GM12878 (cell line): ENCODE results near the gene SLC38A2. TPM values are rescaled to one million over a fixed set of nuclear protein-coding genes. Genes with fewer than 3 reads are reported as not detected.
A peak's percentile ranks its signal among the peaks of the same experiment; 100 is the strongest.

Experiments used
- ATAC-seq: fragments of 200-7000 bp; cut with Tn5 transposase; 3 replicates; pipeline ENCODE4 v1.9.1; 2020; ENCODE audit warnings: mild to moderate bottlenecking, moderate library complexity
- BruUV-seq: library from RNA; stranded (reverse); fragments of 400-500 nt; replicated peaks from 2 replicates; lab custom pipeline; 2021; lab: Mats Ljungman, UMichigan
- CTCF ChIA-PET: fragments of 300-600 bp; sonication (Branson Sonifier 250); formaldehyde crosslinking; extraction: SDS; loops from one replicate; lab custom pipeline; 2021; ENCODE audit warnings: inconsistent platforms; lab: Yijun Ruan, JAX
- POLR2A ChIA-PET: fragments of 350-600 bp; formaldehyde crosslinking; extraction: SDS; loops from one replicate; lab custom pipeline; 2021; ENCODE audit warnings: inconsistent platforms; lab: Charles Lee
- RAD21 ChIA-PET: fragments of 300-600 bp; sonication (Branson Sonifier 250); formaldehyde crosslinking; loops from one replicate; lab custom pipeline; 2023; ENCODE audit warnings: antibody characterized with exemption; ENCODE audit not compliant: unreplicated experiment; lab: Charles Lee
- SMC1A ChIA-PET: fragments of 300-600 bp; sonication (Branson Sonifier 250); formaldehyde crosslinking; loops from one replicate; lab custom pipeline; 2023; ENCODE audit not compliant: unreplicated experiment, uncharacterized antibody; lab: Charles Lee
- DNase-seq: peaks from one replicate; pipeline ENCODE4 v3.0.0-alpha.2; 2011; ENCODE audit warnings: low read depth, low spot score
- FAIRE-seq: peaks from 3 replicates; lab custom pipeline; 2011; peaks lifted over from hg19 to GRCh38; lab: Jason Lieb, UNC
- H2AFZ ChIP-seq: 2 replicates; pipeline ENCODE4 v1.6.0; 2011; ENCODE audit warnings: low read depth, low read length, control low read depth; ENCODE audit not compliant: control insufficient read depth
- H3K27ac ChIP-seq: 2 replicates; pipeline ENCODE4 v1.5.1; 2011; ENCODE audit warnings: control low read depth; ENCODE audit not compliant: control insufficient read depth, insufficient read depth
- H3K27me3 ChIP-seq, 2 experiments: replicated peaks in 1 of 2; 2 replicates each; pipeline versions ENCODE4 v1.6.0 to v1.6.1; 2011; ENCODE audit warnings: low read length in 1 of 2; ENCODE audit not compliant: control insufficient read depth in 2 of 2, insufficient read depth in 2 of 2
- H3K36me3 ChIP-seq, 2 experiments: 2 replicates each; pipeline ENCODE4 v1.5.1; 2011; ENCODE audit warnings: low read length in 1 of 2; ENCODE audit not compliant: control insufficient read depth in 2 of 2, insufficient read depth in 2 of 2
- H3K4me1 ChIP-seq: 2 replicates; pipeline ENCODE4 v1.6.1; 2011; ENCODE audit warnings: mild to moderate bottlenecking, low read length, moderate library complexity, mixed read lengths; ENCODE audit not compliant: control insufficient read depth, insufficient read depth
- H3K4me2 ChIP-seq: 2 replicates; pipeline ENCODE4 v1.6.0; 2011; ENCODE audit warnings: control low read depth; ENCODE audit not compliant: control insufficient read depth, insufficient read depth
- H3K4me3 ChIP-seq: fragments of 200-600 bp; sonication (generic); 2 replicates; pipeline ENCODE4 v1.5.1; 2016
- H3K79me2 ChIP-seq: 2 replicates; pipeline ENCODE4 v1.6.0; 2011; ENCODE audit warnings: low read length; ENCODE audit not compliant: control insufficient read depth, insufficient read depth
- H3K9ac ChIP-seq: 2 replicates; pipeline ENCODE4 v1.8.0; 2011; ENCODE audit warnings: low read length, control low read depth, mixed read lengths; ENCODE audit not compliant: control insufficient read depth, insufficient read depth
- H3K9me3 ChIP-seq: replicated peaks from 3 replicates; pipeline ENCODE4 v1.5.1; 2011; ENCODE audit warnings: mild to moderate bottlenecking, low read length; ENCODE audit not compliant: control insufficient read depth, insufficient read depth
- H4K20me1 ChIP-seq: 2 replicates; pipeline ENCODE4 v1.6.0; 2011; ENCODE audit not compliant: control insufficient read depth, insufficient read depth
- ATF2 ChIP-seq: IDR thresholded peaks from 2 replicates; pipeline ENCODE4 v1.6.1; 2012; ENCODE audit warnings: low read length, inconsistent platforms
- CBFB ChIP-seq: IDR thresholded peaks from 2 replicates; pipeline ENCODE4 v1.6.1; 2016; ENCODE audit warnings: antibody characterized with exemption, low read depth
- CREM ChIP-seq: IDR thresholded peaks from 2 replicates; pipeline ENCODE4 v1.6.1; 2014; ENCODE audit warnings: antibody characterized with exemption, low read depth
- EGR1 ChIP-seq, 2 experiments: IDR thresholded peaks; 1 replicate in 1 of 2; 2 replicates in 1 of 2; pipeline ENCODE4 v1.6.1; 2011 to 2012; ENCODE audit warnings: low read depth in 2 of 2, low read length in 2 of 2, borderline replicate concordance in 1 of 2, mild to moderate bottlenecking in 1 of 2, moderate library complexity in 1 of 2
- EP300 ChIP-seq, 2 experiments: fragments of 150-350 bp in 1 of 2; IDR thresholded peaks; 2 replicates each; pipeline ENCODE4 v1.6.1; 2011 to 2012; ENCODE audit warnings: low read depth in 2 of 2, low read length in 2 of 2, borderline replicate concordance in 1 of 2, improper control_type of control experiment in 1 of 2, inconsistent platforms in 1 of 2; ENCODE audit not compliant: control insufficient read depth in 1 of 2
- ESRRA ChIP-seq: IDR thresholded peaks from 2 replicates; pipeline ENCODE4 v1.6.1; 2012; ENCODE audit warnings: mild to moderate bottlenecking, low read length, improper control_type of control experiment
- ETV6 ChIP-seq, 2 experiments: fragments of 450-650 bp in 1 of 2; IDR thresholded peaks in 1 of 2; conservative IDR thresholded peaks in 1 of 2; 2 replicates each; pipeline ENCODE4 v1.6.1; 2014; ENCODE audit warnings: antibody characterized with exemption in 1 of 2, borderline replicate concordance in 1 of 2, low read depth in 1 of 2, mild to moderate bottlenecking in 1 of 2, moderate library complexity in 1 of 2
- JUNB ChIP-seq: IDR thresholded peaks from 2 replicates; pipeline ENCODE4 v1.6.1; 2016; ENCODE audit warnings: antibody characterized with exemption, mild to moderate bottlenecking
- KDM1A ChIP-seq: fragments of 200-600 bp; sonication (generic); IDR thresholded peaks from 2 replicates; pipeline ENCODE4 v1.6.1; 2016; ENCODE audit warnings: borderline replicate concordance
- NFYA ChIP-seq: IDR thresholded peaks from 2 replicates; pipeline ENCODE4 v1.6.1; 2011; ENCODE audit warnings: low read depth, mild to moderate bottlenecking, low read length, improper control_type of control experiment, borderline replicate concordance
- RAD51 ChIP-seq: fragments of 450-650 bp; IDR thresholded peaks from 2 replicates; pipeline ENCODE4 v1.6.1; 2016; ENCODE audit warnings: moderate library complexity, mild to moderate bottlenecking, inconsistent platforms
- RB1 ChIP-seq: fragments of 450-650 bp; formaldehyde crosslinking; IDR thresholded peaks from 2 replicates; pipeline ENCODE4 v1.6.1; 2017; ENCODE audit warnings: mild to moderate bottlenecking, borderline replicate concordance
- RUNX3 ChIP-seq: IDR thresholded peaks from 2 replicates; pipeline ENCODE4 v1.6.1; 2012; ENCODE audit warnings: low read length, inconsistent platforms
- SMARCA5 ChIP-seq: fragments of 450-650 bp; IDR thresholded peaks from 2 replicates; pipeline ENCODE4 v1.6.1; 2017; ENCODE audit warnings: mild to moderate bottlenecking
- SRF ChIP-seq, 2 experiments: IDR thresholded peaks; 2 replicates each; pipeline ENCODE4 v1.6.1; 2011; ENCODE audit warnings: low read depth in 2 of 2, low read length in 2 of 2, mild to moderate bottlenecking in 1 of 2, moderate library complexity in 1 of 2
- USF1 ChIP-seq: IDR thresholded peaks from 2 replicates; pipeline ENCODE4 v1.6.1; 2011; ENCODE audit warnings: borderline replicate concordance, low read depth, mild to moderate bottlenecking, moderate library complexity, mixed read lengths, low read length; ENCODE audit not compliant: insufficient read depth; ENCODE audit errors: extremely low read length
- ZZZ3 ChIP-seq: IDR thresholded peaks from 2 replicates; pipeline ENCODE4 v1.6.1; 2011; ENCODE audit warnings: low read depth; ENCODE audit not compliant: control insufficient read depth, insufficient read length
- WGBS: methylation state at CpG from one replicate; pipeline ENCODE4 v1.1.6; 2016; ENCODE audit warnings: low lambda C conversion rate; ENCODE audit not compliant: insufficient replicate concordance, insufficient coverage; ENCODE audit errors: missing lambda C conversion rate; 5-methylcytosine and 5-hydroxymethylcytosine counted together
- in situ Hi-C: fragments of 300-500 bp; cut with MboI; formaldehyde crosslinking; loops from 9 replicates; pipeline ENCODE4 v1.14.3; 2018; ENCODE audit warnings: mixed read lengths
- intact Hi-C: fragments of 100-400 bp; cut with micrococcal nuclease; formaldehyde crosslinking; loops from one replicate; pipeline ENCODE4 v1.14.2; 2022; ENCODE audit not compliant: unreplicated experiment
- polyA plus RNA-seq, 11 experiments: library from polyadenylated mRNA; depleted of rRNA in 4 of 11; unstranded in 6 of 11; stranded (reverse) in 5 of 11; fragments of >200 nt; fragmentation: Nextera tagmentation in 4 of 11; fragmentation: Illumina TruSeq in 1 of 11; extraction: Ambion mirVana in 4 of 11; extraction: Trizol in 1 of 11; gene quantifications; 1 replicate in 1 of 11; 2 replicates in 10 of 11; pipeline versions ENCODE4 v1.2.1 to v1.2.3, GENCODE V29; 2011 to 2016; ENCODE audit warnings: inconsistent platforms in 2 of 11, missing spikeins in 2 of 11, low read depth in 1 of 11
- total RNA-seq, 4 experiments: library from RNA; depleted of rRNA in 3 of 4; stranded (reverse); fragments of >200 nt in 3 of 4; fragmentation: Illumina TruSeq in 1 of 4; extraction: Trizol in 1 of 4; gene quantifications; 2 replicates each; pipeline versions ENCODE4 v1.2.1 to v1.2.3, GENCODE V29; 2013 to 2021

SLC38A2 gene
- total and polyA plus RNA-seq, 10 of the 15 experiments (the other 5 are each of a cell fraction or from before 2014, with no cell fraction given), result 36.2 to 118 (median 79.8) TPM

DNA sequence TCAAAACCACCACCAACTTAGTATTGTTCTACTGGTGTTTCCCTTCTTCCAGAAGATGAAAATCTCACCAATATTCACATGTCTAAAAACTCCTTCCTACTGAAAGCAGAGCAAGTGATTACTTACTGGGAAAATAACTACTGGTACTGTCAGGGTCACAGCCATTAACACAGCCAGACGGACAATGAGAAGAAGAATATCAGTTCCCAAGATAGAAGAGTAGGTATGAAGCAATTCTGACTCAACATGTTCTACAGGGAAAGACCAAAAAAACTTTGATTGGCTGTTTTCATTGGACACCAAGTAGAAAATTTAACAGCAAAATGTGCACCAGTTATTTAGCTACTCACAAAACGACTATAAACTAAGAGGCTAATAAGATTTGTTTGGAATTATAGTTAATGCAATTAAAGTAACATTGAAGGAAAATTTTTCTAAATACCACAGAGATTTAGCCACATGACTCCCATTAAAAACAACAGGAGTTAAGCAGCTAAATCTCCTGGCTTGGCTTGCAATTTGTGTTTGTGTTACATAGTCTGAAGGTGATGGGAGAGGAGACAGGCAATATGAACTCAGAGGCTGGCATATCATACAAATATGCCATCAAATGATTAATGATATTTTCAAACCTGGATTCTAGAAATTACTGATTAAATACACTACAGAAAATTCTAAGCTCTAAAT lies 9.5 kb downstream of the SLC38A2 start (continued):
- TF ChIP-seq EP300 (IDR thresholded peaks at IDR 0.05; ENCODE audit: borderline replicate concordance in 1 of 2, control insufficient read depth in 1 of 2, low read depth in 2 of 2, low read length in 2 of 2), result no peak
- no peak for TF ChIP-seq RB1
- TF ChIP-seq ESRRA, result no peak
- TF ChIP-seq JUNB, result 0 out of 2 replicates have a peak, but pooled peaks have one; percentile 16
- TF ChIP-seq EGR1 (IDR thresholded peaks at IDR 0.05; ENCODE audit: borderline replicate concordance in 1 of 2, low read depth in 2 of 2, low read length in 2 of 2), result no peak

DNA sequence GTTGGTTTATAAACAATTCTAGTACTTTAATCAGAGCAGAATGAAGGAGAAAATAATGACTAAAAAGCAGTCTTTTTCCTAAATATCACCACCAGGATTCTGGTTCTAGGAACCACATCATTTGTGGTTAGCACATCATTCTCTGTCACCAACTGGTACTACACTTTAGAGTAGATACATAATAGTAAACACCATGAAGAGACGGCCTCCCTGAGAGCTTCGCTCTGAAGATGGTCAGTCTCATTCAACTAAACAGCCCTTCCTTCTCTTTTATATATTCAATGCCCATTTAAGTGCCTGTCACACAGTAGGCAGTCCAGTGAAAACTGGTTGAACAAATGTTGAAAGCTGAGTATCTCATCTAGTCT lies 10.9 kb downstream of the SLC38A2 start:
- FAIRE-seq (no peak), ATAC-seq (0 out of 3 replicates have a peak, but pooled peaks have one; percentile 4), DNase-seq (no peak)
- intact Hi-C loops, result no loop called here
- Histone ChIP-seq H4K20me1 (no peaks in the 10 kb centered on the region), H3K4me2 (peak overlapping the region; percentile 18; the same call in 1 of the 2 replicates), H3K79me2 (peaks cover 21% of the 10 kb centered on the region), H3K4me1 (peaks cover 29% of the 10 kb centered on the region), H3K27ac (no peak overlapping the region), H2AFZ (no peak overlapping the region), H3K36me3 (peaks cover 4 to 46% of the 10 kb centered on the region in 2 experiments), H3K27me3 (no peaks in the 10 kb centered on the region), H3K4me3 (no peak overlapping the region), H3K9me3 (no peaks in the 10 kb centered on the region), H3K9ac (no peak overlapping the region)
- POLR2A ChIA-PET, result interaction anchor here (1.2 kb wide), 1 partner anchor 30 kb away, joined by 3 read pairs; no protein-coding TSS in a partner anchor
- CTCF ChIA-PET, result interaction anchor here (1.0 to 1.5 kb wide), 3 partner anchors 156 to 300 kb away, joined by 3 to 4 read pairs (median 4); no protein-coding TSS in a partner anchor
- in situ Hi-C loops, result no loop called here
- RAD21 ChIA-PET, result interaction anchor here (3.6 kb wide), 1 partner anchor 300 kb away, joined by 13 read pairs; no protein-coding TSS in a partner anchor
- SMC1A ChIA-PET, result interaction anchor here (0.8 to 5.3 kb wide), 5 partner anchors 8 to 300 kb away, joined by 3 to 30 read pairs (median 3); partner anchors contain the start of gene SLC38A1
- BruUV-seq, result no TSS peak
- WGBS, result 100% methylated on average over 2 of the region's 2 CpGs
- no peak for TF ChIP-seq USF1
- TF ChIP-seq SRF (IDR thresholded peaks at IDR 0.05; ENCODE audit: low read depth in 2 of 2, low read length in 2 of 2), result no peak
- no peak for TF ChIP-seq RAD51
- no peak for TF ChIP-seq ZZZ3
- TF ChIP-seq RUNX3, result no peak
- TF ChIP-seq CBFB, result no peak
- TF ChIP-seq ATF2, result no peak
- no peak for TF ChIP-seq ETV6 (conservative IDR thresholded peaks at IDR 0.05 in 1 of 2, IDR thresholded peaks at IDR 0.05 in 1 of 2; ENCODE audit: borderline replicate concordance in 1 of 2, low read depth in 1 of 2)
- TF ChIP-seq KDM1A, result no peak
- no peak for TF ChIP-seq NFYA
- TF ChIP-seq CREM, result no peak
- no peak for TF ChIP-seq SMARCA5
